Measurements from ENCODE around the gene FMNL1. TPM values are rescaled to one million over a fixed set of nuclear protein-coding genes. Genes with fewer than 3 reads are reported as not detected.

Gene FMNL1
- total RNA-seq, 1 donor from 2014 or later: 1.8 TPM

- H3K27me3 Mint-ChIP-seq (ENCODE audit: low read depth): no peaks in the 10 kb centered on the region
- no peaks in the 10 kb centered on the region for H3K9me3 Mint-ChIP-seq (ENCODE audit: low read depth)
- TF ChIP-seq, protein P1, sequence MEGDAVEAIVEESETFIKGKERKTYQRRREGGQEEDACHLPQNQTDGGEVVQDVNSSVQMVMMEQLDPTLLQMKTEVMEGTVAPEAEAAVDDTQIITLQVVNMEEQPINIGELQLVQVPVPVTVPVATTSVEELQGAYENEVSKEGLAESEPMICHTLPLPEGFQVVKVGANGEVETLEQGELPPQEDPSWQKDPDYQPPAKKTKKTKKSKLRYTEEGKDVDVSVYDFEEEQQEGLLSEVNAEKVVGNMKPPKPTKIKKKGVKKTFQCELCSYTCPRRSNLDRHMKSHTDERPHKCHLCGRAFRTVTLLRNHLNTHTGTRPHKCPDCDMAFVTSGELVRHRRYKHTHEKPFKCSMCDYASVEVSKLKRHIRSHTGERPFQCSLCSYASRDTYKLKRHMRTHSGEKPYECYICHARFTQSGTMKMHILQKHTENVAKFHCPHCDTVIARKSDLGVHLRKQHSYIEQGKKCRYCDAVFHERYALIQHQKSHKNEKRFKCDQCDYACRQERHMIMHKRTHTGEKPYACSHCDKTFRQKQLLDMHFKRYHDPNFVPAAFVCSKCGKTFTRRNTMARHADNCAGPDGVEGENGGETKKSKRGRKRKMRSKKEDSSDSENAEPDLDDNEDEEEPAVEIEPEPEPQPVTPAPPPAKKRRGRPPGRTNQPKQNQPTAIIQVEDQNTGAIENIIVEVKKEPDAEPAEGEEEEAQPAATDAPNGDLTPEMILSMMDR (IDR thresholded peaks at IDR 0.05): peak; percentile 64
- H3K4me3 Mint-ChIP-seq (ENCODE audit: unreplicated experiment): peak overlapping the region; percentile 0
- peaks cover 69% of the 10 kb centered on the region for H3K4me1 Mint-ChIP-seq (ENCODE audit: low read depth)
- DNase-seq (ENCODE audit: low spot score): no peak
- H3K27ac Mint-ChIP-seq (ENCODE audit: unreplicated experiment): peak overlapping the region; percentile 86
- peaks cover 2% of the 10 kb centered on the region for H3K36me3 Mint-ChIP-seq (ENCODE audit: low read depth)
These were observed 71.9 kb downstream of the FMNL1 start for GRCh38 chr17:45293413-45294211.

- TF ChIP-seq, protein P1 (IDR thresholded peaks at IDR 0.05): no peak
- Mint-ChIP-seq H3K9me3 (ENCODE audit: low read depth) (no peaks in the 10 kb centered on the region), H3K4me3 (ENCODE audit: unreplicated experiment) (no peak overlapping the region), H3K4me1 (ENCODE audit: low read depth) (peaks cover 76% of the 10 kb centered on the region), H3K36me3 (ENCODE audit: low read depth) (peaks cover 2% of the 10 kb centered on the region), H3K27ac (ENCODE audit: unreplicated experiment) (peak overlapping the region; percentile 86), H3K27me3 (ENCODE audit: low read depth) (no peaks in the 10 kb centered on the region)
- DNase-seq (ENCODE audit: low spot score): no peak
These were observed 72.8 kb downstream of the FMNL1 start for GRCh38 chr17:45294506-45294905.

GRCh38 chr17:45296003-45296832 is 74.5 kb downstream of the FMNL1 start:
- H3K4me3 Mint-ChIP-seq (ENCODE audit: unreplicated experiment): no peak overlapping the region
- H3K27ac Mint-ChIP-seq (ENCODE audit: unreplicated experiment): no peak overlapping the region
- H3K27me3 Mint-ChIP-seq (ENCODE audit: low read depth): no peaks in the 10 kb centered on the region
- H3K9me3 Mint-ChIP-seq (ENCODE audit: low read depth): no peaks in the 10 kb centered on the region
- peaks cover 81% of the 10 kb centered on the region for H3K4me1 Mint-ChIP-seq (ENCODE audit: low read depth)
- TF ChIP-seq, protein P1 (IDR thresholded peaks at IDR 0.05): no peak
- H3K36me3 Mint-ChIP-seq (ENCODE audit: low read depth): no peaks in the 10 kb centered on the region
- no peak for DNase-seq (ENCODE audit: low spot score)

GRCh38 chr17:45296833-45297124 is 75.1 kb downstream of the FMNL1 start:
- TF ChIP-seq, protein P1 (IDR thresholded peaks at IDR 0.05): no peak
- Mint-ChIP-seq H3K36me3 (ENCODE audit: low read depth) (no peaks in the 10 kb centered on the region), H3K9me3 (ENCODE audit: low read depth) (no peaks in the 10 kb centered on the region), H3K27ac (ENCODE audit: unreplicated experiment) (no peak overlapping the region), H3K27me3 (ENCODE audit: low read depth) (no peaks in the 10 kb centered on the region), H3K4me1 (ENCODE audit: low read depth) (peaks cover 75% of the 10 kb centered on the region), H3K4me3 (ENCODE audit: unreplicated experiment) (no peak overlapping the region)
- DNase-seq (ENCODE audit: low spot score): no peak

Other genes starting within 250 kb of the FMNL1 start
- 33.9 to 39.9 TPM (median 36.5 TPM) in 3 replicates for gene DCAKD, start 170.3 kb upstream of the FMNL1 start, total RNA-seq
- gene NMT1, start 160.6 kb upstream of the FMNL1 start, total RNA-seq: 89.0 to 103 TPM (median 91.4 TPM) in 3 replicates
- gene PLCD3, start 89.4 kb upstream of the FMNL1 start, total RNA-seq: 123 to 135 TPM (median 128 TPM) in 3 replicates
- gene ACBD4, start 86.2 kb upstream of the FMNL1 start, total RNA-seq: 4.7 to 6.8 TPM (median 5.6 TPM) in 3 replicates
- gene HEXIM1, start 73.4 kb upstream of the FMNL1 start, total RNA-seq: 35.9 to 41.0 TPM (median 36.4 TPM) in 3 replicates
- 3.7 to 7.9 TPM (median 6.4 TPM) in 3 replicates for gene HEXIM2, start 60.0 kb upstream of the FMNL1 start, total RNA-seq
- not detected in 3 replicates for gene SPATA32, start 40.2 kb downstream of the FMNL1 start, total RNA-seq
- gene MAP3K14, start 95.1 kb downstream of the FMNL1 start, total RNA-seq: 3.9 to 8.6 TPM (median 5.2 TPM) in 3 replicates
- 1.5 to 2.7 TPM (median 2.0 TPM) in 3 replicates for gene ARHGAP27, start 211.0 kb downstream of the FMNL1 start, total RNA-seq